Left renal cortex interstitium (tissue), 4 donors: ENCODE data around the gene PCGF5. TPM values are rescaled to one million over a fixed set of nuclear protein-coding genes. Genes with fewer than 3 reads are reported as not detected.
"Not testable (repeated sequence)": the region's sequence is repeated elsewhere in the genome, so short reads cannot be mapped to it uniquely, and the experiment has no call there.

Experiments used
- DNase-seq, 4 donors: peaks; one replicate each; pipeline ENCODE4 v3.0.0-alpha.2; 2013; ENCODE audit warnings: low read depth in 4 of 4, low spot score in 2 of 4, missing footprints in 1 of 4
- polyA plus RNA-seq, 4 donors: library from polyadenylated mRNA; unstranded; fragments of 120-200 nt; gene quantifications; one replicate each; pipeline ENCODE4 v1.2.1, GENCODE V29; 2013; ENCODE audit not compliant: insufficient read length in 4 of 4

Gene PCGF5
- polyA plus RNA-seq, 4 donors = 22.9 to 28.8 (median 27.0) TPM

- no peak for DNase-seq
Observed at GRCh38 chr10:91208642-91209041, 11.8 kb upstream of the PCGF5 start.

GRCh38 chr10:91210014-91210413, 10.4 kb upstream of the PCGF5 start:
- DNase-seq = no peak

- no peak for DNase-seq
Observed at GRCh38 chr10:91210435-91210834, 10.0 kb upstream of the PCGF5 start.

GRCh38 chr10:91211675-91212074, 8.8 kb upstream of the PCGF5 start:
- no peak for DNase-seq

GRCh38 chr10:91214911-91215310, 5.6 kb upstream of the PCGF5 start:
- DNase-seq = no peak

GRCh38 chr10:91215384-91215783, 5.1 kb upstream of the PCGF5 start:
- no peak for DNase-seq

GRCh38 chr10:91219371-91220193, 881 bp upstream of the PCGF5 start:
- DNase-seq = no peak

- peak in 2 of 4 donors; percentile 9 to 31 for DNase-seq
Observed at GRCh38 chr10:91220954-91221675, 652 bp downstream of the PCGF5 start.

- DNase-seq = no peak
Observed at GRCh38 chr10:91226093-91226492, 5.6 kb downstream of the PCGF5 start.

- no peak for DNase-seq
Observed at GRCh38 chr10:91227576-91227975, 7.1 kb downstream of the PCGF5 start.

- no peak for DNase-seq
Observed at GRCh38 chr10:91229683-91230082, 9.2 kb downstream of the PCGF5 start.

GRCh38 chr10:91238191-91238590, 17.7 kb downstream of the PCGF5 start:
- no peak for DNase-seq

- no peak for DNase-seq
Observed at GRCh38 chr10:91239789-91240188, 19.3 kb downstream of the PCGF5 start.

- DNase-seq = no peak
Observed at GRCh38 chr10:91242940-91243339, 22.5 kb downstream of the PCGF5 start.

- no peak for DNase-seq
Observed at GRCh38 chr10:91247360-91248111, 27.1 kb downstream of the PCGF5 start.

GRCh38 chr10:91249700-91250099, 29.2 kb downstream of the PCGF5 start:
- DNase-seq = no peak

- DNase-seq = no peak
Observed at GRCh38 chr10:91250341-91250740, 29.9 kb downstream of the PCGF5 start.

- peak; percentile 20 to 49 (median 32) for DNase-seq
Observed at GRCh38 chr10:91251430-91252056, 31.1 kb downstream of the PCGF5 start.

- DNase-seq = no peak
Observed at GRCh38 chr10:91253300-91253699, 32.8 kb downstream of the PCGF5 start.

GRCh38 chr10:91257310-91257709, 36.8 kb downstream of the PCGF5 start:
- no peak for DNase-seq

GRCh38 chr10:91260417-91260816, 40.0 kb downstream of the PCGF5 start:
- not testable (repeated sequence) for DNase-seq
